SK-N-SH treated with all-trans-retinoic acid at 6 μM for 48 hours (cell line): ENCODE measurements around the gene NALCN.

Source experiments
- ESRRG ChIP-seq: fragments of 250-450 bp; sonication (Bioruptor Pico); IDR thresholded peaks from 2 replicates; pipeline ENCODE4 v1.6.1; 2021; ENCODE audit warnings: mild to moderate bottlenecking
- RARB ChIP-seq: fragments of 250-450 bp; sonication (Bioruptor Pico); IDR thresholded peaks from 2 replicates; pipeline ENCODE4 v1.8.0; 2021; ENCODE audit warnings: mild to moderate bottlenecking, moderate library complexity
- SNAI2 ChIP-seq: fragments of 250-450 bp; sonication (Bioruptor Pico); IDR thresholded peaks from 2 replicates; pipeline ENCODE4 v1.5.0; 2020; ENCODE audit warnings: mild to moderate bottlenecking, moderate library complexity
- TOX ChIP-seq: fragments of 250-450 bp; sonication (Bioruptor Pico); IDR thresholded peaks from 2 replicates; pipeline ENCODE4 v1.8.0; 2021; ENCODE audit warnings: mild to moderate bottlenecking, moderate library complexity, borderline replicate concordance
- ZFP30 ChIP-seq: fragments of 450-650 bp; formaldehyde crosslinking; IDR thresholded peaks from 2 replicates; pipeline ENCODE4 v1.5.0; 2022; ENCODE audit warnings: mild to moderate bottlenecking, moderate library complexity
- ZNF70 ChIP-seq: fragments of 450-650 bp; formaldehyde crosslinking; IDR thresholded peaks from 2 replicates; pipeline ENCODE4 v1.5.0; 2020; ENCODE audit warnings: mild to moderate bottlenecking, moderate library complexity
- TF ChIP-seq, protein P1 (sequence below): fragments of 250-450 bp; sonication (Bioruptor Pico); IDR thresholded peaks from 2 replicates; pipeline ENCODE4 v1.5.1; 2021; ENCODE audit warnings: mild to moderate bottlenecking, moderate library complexity
- TF ChIP-seq, protein P2 (sequence below): fragments of 250-450 bp; sonication (Bioruptor Pico); IDR thresholded peaks from 2 replicates; pipeline ENCODE4 v1.8.0; 2020; ENCODE audit warnings: mild to moderate bottlenecking, moderate library complexity, borderline replicate concordance
- TF ChIP-seq, protein P3 (sequence below): fragments of 250-450 bp; sonication (Bioruptor Pico); IDR thresholded peaks from 2 replicates; pipeline ENCODE4 v1.5.0; 2020; ENCODE audit warnings: mild to moderate bottlenecking, moderate library complexity
- TF ChIP-seq, protein P4 (sequence below): fragments of 250-450 bp; sonication (Bioruptor Pico); IDR thresholded peaks from 2 replicates; pipeline ENCODE4 v1.8.0; 2021; ENCODE audit warnings: low read depth, mild to moderate bottlenecking, moderate library complexity, borderline replicate concordance

DNA sequence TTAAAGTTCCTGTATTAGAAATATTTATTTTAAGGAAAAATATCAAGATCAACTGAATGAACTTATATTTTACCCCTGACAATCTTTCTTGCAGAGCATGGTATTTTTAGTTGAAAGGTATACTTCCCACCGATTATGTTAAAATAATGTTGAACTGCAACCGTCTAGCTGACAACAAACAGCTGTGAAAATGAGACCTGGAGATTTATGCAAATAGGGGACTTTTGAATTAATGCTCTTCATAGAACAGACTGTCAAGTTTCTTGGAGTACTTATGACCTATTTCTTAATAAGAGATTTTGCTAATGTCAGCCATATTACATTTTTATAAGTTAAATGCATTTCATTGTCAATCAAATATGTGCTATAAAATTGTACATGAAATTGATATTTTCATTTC, 210.9 kb downstream of the NALCN start:
- TF ChIP-seq RARB (CRISPR knock-in tag) (no peak), ZNF70 (CRISPR knock-in tag) (no peak), TOX (CRISPR knock-in tag) (no peak), ZFP30 (CRISPR knock-in tag) (no peak), ESRRG (CRISPR knock-in tag) (no peak), SNAI2 (CRISPR knock-in tag) (no peak)
- TF ChIP-seq, protein P1, sequence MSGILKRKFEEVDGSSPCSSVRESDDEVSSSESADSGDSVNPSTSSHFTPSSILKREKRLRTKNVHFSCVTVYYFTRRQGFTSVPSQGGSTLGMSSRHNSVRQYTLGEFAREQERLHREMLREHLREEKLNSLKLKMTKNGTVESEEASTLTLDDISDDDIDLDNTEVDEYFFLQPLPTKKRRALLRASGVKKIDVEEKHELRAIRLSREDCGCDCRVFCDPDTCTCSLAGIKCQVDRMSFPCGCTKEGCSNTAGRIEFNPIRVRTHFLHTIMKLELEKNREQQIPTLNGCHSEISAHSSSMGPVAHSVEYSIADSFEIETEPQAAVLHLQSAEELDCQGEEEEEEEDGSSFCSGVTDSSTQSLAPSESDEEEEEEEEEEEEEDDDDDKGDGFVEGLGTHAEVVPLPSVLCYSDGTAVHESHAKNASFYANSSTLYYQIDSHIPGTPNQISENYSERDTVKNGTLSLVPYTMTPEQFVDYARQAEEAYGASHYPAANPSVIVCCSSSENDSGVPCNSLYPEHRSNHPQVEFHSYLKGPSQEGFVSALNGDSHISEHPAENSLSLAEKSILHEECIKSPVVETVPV (CRISPR knock-in tag) = no peak
- TF ChIP-seq, protein P2, sequence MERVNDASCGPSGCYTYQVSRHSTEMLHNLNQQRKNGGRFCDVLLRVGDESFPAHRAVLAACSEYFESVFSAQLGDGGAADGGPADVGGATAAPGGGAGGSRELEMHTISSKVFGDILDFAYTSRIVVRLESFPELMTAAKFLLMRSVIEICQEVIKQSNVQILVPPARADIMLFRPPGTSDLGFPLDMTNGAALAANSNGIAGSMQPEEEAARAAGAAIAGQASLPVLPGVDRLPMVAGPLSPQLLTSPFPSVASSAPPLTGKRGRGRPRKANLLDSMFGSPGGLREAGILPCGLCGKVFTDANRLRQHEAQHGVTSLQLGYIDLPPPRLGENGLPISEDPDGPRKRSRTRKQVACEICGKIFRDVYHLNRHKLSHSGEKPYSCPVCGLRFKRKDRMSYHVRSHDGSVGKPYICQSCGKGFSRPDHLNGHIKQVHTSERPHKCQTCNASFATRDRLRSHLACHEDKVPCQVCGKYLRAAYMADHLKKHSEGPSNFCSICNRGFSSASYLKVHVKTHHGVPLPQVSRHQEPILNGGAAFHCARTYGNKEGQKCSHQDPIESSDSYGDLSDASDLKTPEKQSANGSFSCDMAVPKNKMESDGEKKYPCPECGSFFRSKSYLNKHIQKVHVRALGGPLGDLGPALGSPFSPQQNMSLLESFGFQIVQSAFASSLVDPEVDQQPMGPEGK (CRISPR knock-in tag) = no peak
- TF ChIP-seq, protein P3, sequence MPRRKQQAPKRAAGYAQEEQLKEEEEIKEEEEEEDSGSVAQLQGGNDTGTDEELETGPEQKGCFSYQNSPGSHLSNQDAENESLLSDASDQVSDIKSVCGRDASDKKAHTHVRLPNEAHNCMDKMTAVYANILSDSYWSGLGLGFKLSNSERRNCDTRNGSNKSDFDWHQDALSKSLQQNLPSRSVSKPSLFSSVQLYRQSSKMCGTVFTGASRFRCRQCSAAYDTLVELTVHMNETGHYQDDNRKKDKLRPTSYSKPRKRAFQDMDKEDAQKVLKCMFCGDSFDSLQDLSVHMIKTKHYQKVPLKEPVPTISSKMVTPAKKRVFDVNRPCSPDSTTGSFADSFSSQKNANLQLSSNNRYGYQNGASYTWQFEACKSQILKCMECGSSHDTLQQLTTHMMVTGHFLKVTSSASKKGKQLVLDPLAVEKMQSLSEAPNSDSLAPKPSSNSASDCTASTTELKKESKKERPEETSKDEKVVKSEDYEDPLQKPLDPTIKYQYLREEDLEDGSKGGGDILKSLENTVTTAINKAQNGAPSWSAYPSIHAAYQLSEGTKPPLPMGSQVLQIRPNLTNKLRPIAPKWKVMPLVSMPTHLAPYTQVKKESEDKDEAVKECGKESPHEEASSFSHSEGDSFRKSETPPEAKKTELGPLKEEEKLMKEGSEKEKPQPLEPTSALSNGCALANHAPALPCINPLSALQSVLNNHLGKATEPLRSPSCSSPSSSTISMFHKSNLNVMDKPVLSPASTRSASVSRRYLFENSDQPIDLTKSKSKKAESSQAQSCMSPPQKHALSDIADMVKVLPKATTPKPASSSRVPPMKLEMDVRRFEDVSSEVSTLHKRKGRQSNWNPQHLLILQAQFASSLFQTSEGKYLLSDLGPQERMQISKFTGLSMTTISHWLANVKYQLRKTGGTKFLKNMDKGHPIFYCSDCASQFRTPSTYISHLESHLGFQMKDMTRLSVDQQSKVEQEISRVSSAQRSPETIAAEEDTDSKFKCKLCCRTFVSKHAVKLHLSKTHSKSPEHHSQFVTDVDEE (CRISPR knock-in tag) = no peak
- TF ChIP-seq, protein P4, sequence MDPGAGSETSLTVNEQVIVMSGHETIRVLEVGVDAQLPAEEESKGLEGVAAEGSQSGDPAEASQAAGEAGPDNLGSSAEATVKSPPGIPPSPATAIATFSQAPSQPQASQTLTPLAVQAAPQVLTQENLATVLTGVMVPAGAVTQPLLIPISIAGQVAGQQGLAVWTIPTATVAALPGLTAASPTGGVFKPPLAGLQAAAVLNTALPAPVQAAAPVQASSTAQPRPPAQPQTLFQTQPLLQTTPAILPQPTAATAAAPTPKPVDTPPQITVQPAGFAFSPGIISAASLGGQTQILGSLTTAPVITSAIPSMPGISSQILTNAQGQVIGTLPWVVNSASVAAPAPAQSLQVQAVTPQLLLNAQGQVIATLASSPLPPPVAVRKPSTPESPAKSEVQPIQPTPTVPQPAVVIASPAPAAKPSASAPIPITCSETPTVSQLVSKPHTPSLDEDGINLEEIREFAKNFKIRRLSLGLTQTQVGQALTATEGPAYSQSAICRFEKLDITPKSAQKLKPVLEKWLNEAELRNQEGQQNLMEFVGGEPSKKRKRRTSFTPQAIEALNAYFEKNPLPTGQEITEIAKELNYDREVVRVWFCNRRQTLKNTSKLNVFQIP (CRISPR knock-in tag) = no peak
